Cardiac fibroblast (primary cell): ENCODE measurements around the gene TCFL5.

Source experiments
- DNase-seq, 2 donors: peaks; one replicate each; pipeline versions ENCODE4 v3.0.0 to v3.0.0-alpha.2; 2010; ENCODE audit warnings: low read depth in 2 of 2
- H3K4me3 ChIP-seq, 2 donors: replicated peaks in 1 of 2; 1 replicate in 1 of 2; 2 replicates in 1 of 2; pipeline ENCODE4 v1.5.1; 2011; ENCODE audit warnings: low read depth in 2 of 2, low read length in 2 of 2, mild to moderate bottlenecking in 2 of 2, moderate library complexity in 1 of 2
- CTCF ChIP-seq: IDR thresholded peaks from one replicate; pipeline ENCODE4 v1.5.1; 2011; ENCODE audit warnings: low read depth, mild to moderate bottlenecking, low read length, inconsistent platforms

Gene TCFL5

GRCh38 chr20:62906647-62907375, 45.2 kb upstream of the TCFL5 start:
- no peak for TF ChIP-seq CTCF
- H3K4me3 ChIP-seq: no peak overlapping the region
- no peak for DNase-seq

- TF ChIP-seq CTCF: no peak
- no peak overlapping the region for H3K4me3 ChIP-seq
- DNase-seq: no peak
Observed at GRCh38 chr20:62906209-62906608, 44.6 kb upstream of the TCFL5 start.

- DNase-seq: no peak
- TF ChIP-seq CTCF: no peak
- H3K4me3 ChIP-seq: no peak overlapping the region
Observed at GRCh38 chr20:62905536-62906117, 44.0 kb upstream of the TCFL5 start.

- no peak for TF ChIP-seq CTCF
- no peak for DNase-seq
- H3K4me3 ChIP-seq: no peak overlapping the region
Observed at GRCh38 chr20:62902926-62903615, 41.4 kb upstream of the TCFL5 start.

- TF ChIP-seq CTCF: no peak
- DNase-seq: no peak
- no peak overlapping the region for H3K4me3 ChIP-seq
Observed at GRCh38 chr20:62901891-62902290, 40.3 kb upstream of the TCFL5 start.

GRCh38 chr20:62900692-62901584, 39.3 kb upstream of the TCFL5 start:
- no peak for DNase-seq
- H3K4me3 ChIP-seq: no peak overlapping the region

More at GRCh38 chr20:62900692-62901584, 39.3 kb upstream of the TCFL5 start:
- TF ChIP-seq CTCF: peak; percentile 13
